Glutamatergic neuron (in vitro differentiated cells): ENCODE data around the gene TES. TPM values are rescaled to one million over a fixed set of nuclear protein-coding genes. Genes with fewer than 3 reads are reported as not detected.
"Not testable (repeated sequence)": the region's sequence is repeated elsewhere in the genome, so short reads cannot be mapped to it uniquely, and the experiment has no call there.

Experiments
- DNase-seq: peaks from one replicate; pipeline ENCODE4 v3.0.0; 2022
- H3K27ac Mint-ChIP-seq: one replicate; pipeline ENCODE4 v1.8.0; 2020; ENCODE audit warnings: mild to moderate bottlenecking, mixed read lengths, inconsistent platforms; ENCODE audit not compliant: unreplicated experiment
- H3K27me3 Mint-ChIP-seq: one replicate; pipeline ENCODE4 v1.8.0; 2020; ENCODE audit warnings: mild to moderate bottlenecking, moderate library complexity, mixed read lengths, inconsistent platforms; ENCODE audit not compliant: unreplicated experiment
- H3K36me3 Mint-ChIP-seq: one replicate; pipeline ENCODE4 v1.8.0; 2020; ENCODE audit warnings: mild to moderate bottlenecking, mixed read lengths, inconsistent platforms; ENCODE audit not compliant: unreplicated experiment
- H3K4me1 Mint-ChIP-seq: one replicate; pipeline ENCODE4 v1.8.0; 2020; ENCODE audit warnings: mild to moderate bottlenecking, low read depth, mixed read lengths, inconsistent platforms; ENCODE audit not compliant: unreplicated experiment
- H3K4me3 Mint-ChIP-seq: one replicate; pipeline ENCODE4 v1.8.0; 2020; ENCODE audit warnings: mild to moderate bottlenecking, mixed read lengths, inconsistent platforms; ENCODE audit not compliant: unreplicated experiment
- H3K9me3 Mint-ChIP-seq: one replicate; pipeline ENCODE4 v1.8.0; 2020; ENCODE audit warnings: mild to moderate bottlenecking, moderate library complexity, mixed read lengths, inconsistent platforms; ENCODE audit not compliant: unreplicated experiment
- total RNA-seq: library from RNA; stranded (reverse); fragmentation: NEBNext Ultra II Directional; extraction: Animal tissue kit (Norgen Biotek cat#: 25700); gene quantifications from one replicate; pipeline ENCODE4 v1.2.1, GENCODE V29; 2021; ENCODE audit not compliant: unreplicated experiment
- TF ChIP-seq, protein P1 (sequence below): fragments of 200-600 bp; sonication (generic); IDR thresholded peaks from one replicate; pipeline ENCODE4 v1.5.0; 2021; ENCODE audit not compliant: partially characterized antibody, unreplicated experiment

TES gene
- total RNA-seq, 1 donor from 2014 or later = 53.5 TPM

DNA sequence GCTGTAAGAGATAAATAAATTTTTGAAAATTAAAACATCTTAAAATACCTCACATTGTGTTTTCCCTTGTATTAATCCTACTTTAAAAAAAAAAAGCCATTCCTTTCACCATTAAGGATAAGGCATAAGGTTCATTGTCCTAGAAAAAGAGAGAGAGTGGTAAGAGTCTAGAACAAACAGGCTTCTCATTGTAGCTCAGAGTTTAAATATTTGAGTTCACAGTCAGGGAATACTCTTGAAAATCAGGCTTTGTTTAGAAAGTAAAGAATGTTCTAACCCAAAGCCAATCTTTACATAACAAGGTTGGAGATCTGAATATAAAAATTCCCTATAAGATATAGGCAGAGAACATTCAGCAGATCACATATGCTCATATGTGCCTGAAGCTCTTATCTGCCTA, 40.2 kb upstream of the TES start:
- no peaks in the 10 kb centered on the region for H3K9me3 Mint-ChIP-seq
- H3K36me3 Mint-ChIP-seq = peaks cover 3% of the 10 kb centered on the region
- TF ChIP-seq, protein P1, sequence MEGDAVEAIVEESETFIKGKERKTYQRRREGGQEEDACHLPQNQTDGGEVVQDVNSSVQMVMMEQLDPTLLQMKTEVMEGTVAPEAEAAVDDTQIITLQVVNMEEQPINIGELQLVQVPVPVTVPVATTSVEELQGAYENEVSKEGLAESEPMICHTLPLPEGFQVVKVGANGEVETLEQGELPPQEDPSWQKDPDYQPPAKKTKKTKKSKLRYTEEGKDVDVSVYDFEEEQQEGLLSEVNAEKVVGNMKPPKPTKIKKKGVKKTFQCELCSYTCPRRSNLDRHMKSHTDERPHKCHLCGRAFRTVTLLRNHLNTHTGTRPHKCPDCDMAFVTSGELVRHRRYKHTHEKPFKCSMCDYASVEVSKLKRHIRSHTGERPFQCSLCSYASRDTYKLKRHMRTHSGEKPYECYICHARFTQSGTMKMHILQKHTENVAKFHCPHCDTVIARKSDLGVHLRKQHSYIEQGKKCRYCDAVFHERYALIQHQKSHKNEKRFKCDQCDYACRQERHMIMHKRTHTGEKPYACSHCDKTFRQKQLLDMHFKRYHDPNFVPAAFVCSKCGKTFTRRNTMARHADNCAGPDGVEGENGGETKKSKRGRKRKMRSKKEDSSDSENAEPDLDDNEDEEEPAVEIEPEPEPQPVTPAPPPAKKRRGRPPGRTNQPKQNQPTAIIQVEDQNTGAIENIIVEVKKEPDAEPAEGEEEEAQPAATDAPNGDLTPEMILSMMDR = no peak
- DNase-seq = no peak
- no peak overlapping the region for H3K4me3 Mint-ChIP-seq
- no peak overlapping the region for H3K27ac Mint-ChIP-seq
- no peaks in the 10 kb centered on the region for H3K4me1 Mint-ChIP-seq
- no peaks in the 10 kb centered on the region for H3K27me3 Mint-ChIP-seq

GRCh38 chr7:116171094-116171493, 39.2 kb upstream of the TES start:
- no peaks in the 10 kb centered on the region for H3K4me1 Mint-ChIP-seq
- no peaks in the 10 kb centered on the region for H3K27me3 Mint-ChIP-seq
- TF ChIP-seq, protein P1 = no peak
- H3K27ac Mint-ChIP-seq = no peak overlapping the region
- H3K4me3 Mint-ChIP-seq = no peak overlapping the region
- no peak for DNase-seq
- H3K36me3 Mint-ChIP-seq = peaks cover 6% of the 10 kb centered on the region
- H3K9me3 Mint-ChIP-seq = no peaks in the 10 kb centered on the region

DNA sequence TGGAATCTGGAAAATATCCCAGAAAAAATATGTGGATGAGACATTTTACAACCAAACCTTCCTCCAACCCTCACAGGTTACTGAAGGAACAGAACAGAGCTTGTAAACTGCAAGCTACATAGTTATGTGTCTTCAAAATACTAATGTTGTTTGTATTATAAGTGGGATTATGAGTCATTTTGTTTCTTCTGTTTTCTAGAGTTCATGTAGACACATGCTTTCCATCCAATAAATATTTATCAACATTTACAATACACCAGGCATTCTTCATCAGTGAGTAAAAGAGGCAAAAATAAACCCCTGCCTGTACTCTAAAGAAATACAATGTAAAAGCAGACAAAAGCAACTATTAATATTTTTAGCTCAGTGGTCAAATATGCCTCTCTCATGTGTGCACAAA, 38.0 kb upstream of the TES start:
- Mint-ChIP-seq H3K4me3 (no peak overlapping the region), H3K4me1 (no peaks in the 10 kb centered on the region), H3K27ac (no peak overlapping the region), H3K27me3 (no peaks in the 10 kb centered on the region), H3K9me3 (no peaks in the 10 kb centered on the region), H3K36me3 (peaks cover 6% of the 10 kb centered on the region)
- no peak for DNase-seq
- TF ChIP-seq, protein P1 = no peak

- H3K27me3 Mint-ChIP-seq = no peaks in the 10 kb centered on the region
- H3K27ac Mint-ChIP-seq = no peak overlapping the region
- H3K4me1 Mint-ChIP-seq = no peaks in the 10 kb centered on the region
- H3K36me3 Mint-ChIP-seq = peaks cover 6% of the 10 kb centered on the region
- no peak for DNase-seq
- no peaks in the 10 kb centered on the region for H3K9me3 Mint-ChIP-seq
- TF ChIP-seq, protein P1 = peak; percentile 72
- no peak overlapping the region for H3K4me3 Mint-ChIP-seq
These were observed 37.0 kb upstream of the TES start for GRCh38 chr7:116173051-116174028.

GRCh38 chr7:116175095-116175494, 35.2 kb upstream of the TES start:
- H3K27me3 Mint-ChIP-seq, H3K4me3 Mint-ChIP-seq, DNase-seq, H3K9me3 Mint-ChIP-seq, H3K36me3 Mint-ChIP-seq, H3K4me1 Mint-ChIP-seq, H3K27ac Mint-ChIP-seq: not testable (repeated sequence)
